Gastrocnemius medialis (tissue), 4 donors: ENCODE data around the gene PYY.

Experiments used
- POLR2A ChIP-seq, 2 donors: fragments of 450-650 bp; IDR thresholded peaks; one replicate each; pipeline ENCODE4 v1.6.1; 2017; ENCODE audit warnings: antibody characterized with exemption in 2 of 2, mild to moderate bottlenecking in 2 of 2, moderate library complexity in 2 of 2
- TF ChIP-seq, protein P1 (sequence below), 5 experiments: fragments of 450-650 bp in 3 of 5; fragments of 200-600 bp in 2 of 5; sonication (generic) in 2 of 5; IDR thresholded peaks in 4 of 5; conservative IDR thresholded peaks in 1 of 5; 1 replicate in 4 of 5; 2 replicates in 1 of 5; pipeline ENCODE4 v1.5.1; 2016 to 2019; ENCODE audit warnings: antibody characterized with exemption in 5 of 5, mild to moderate bottlenecking in 3 of 5, moderate library complexity in 3 of 5

DNA sequence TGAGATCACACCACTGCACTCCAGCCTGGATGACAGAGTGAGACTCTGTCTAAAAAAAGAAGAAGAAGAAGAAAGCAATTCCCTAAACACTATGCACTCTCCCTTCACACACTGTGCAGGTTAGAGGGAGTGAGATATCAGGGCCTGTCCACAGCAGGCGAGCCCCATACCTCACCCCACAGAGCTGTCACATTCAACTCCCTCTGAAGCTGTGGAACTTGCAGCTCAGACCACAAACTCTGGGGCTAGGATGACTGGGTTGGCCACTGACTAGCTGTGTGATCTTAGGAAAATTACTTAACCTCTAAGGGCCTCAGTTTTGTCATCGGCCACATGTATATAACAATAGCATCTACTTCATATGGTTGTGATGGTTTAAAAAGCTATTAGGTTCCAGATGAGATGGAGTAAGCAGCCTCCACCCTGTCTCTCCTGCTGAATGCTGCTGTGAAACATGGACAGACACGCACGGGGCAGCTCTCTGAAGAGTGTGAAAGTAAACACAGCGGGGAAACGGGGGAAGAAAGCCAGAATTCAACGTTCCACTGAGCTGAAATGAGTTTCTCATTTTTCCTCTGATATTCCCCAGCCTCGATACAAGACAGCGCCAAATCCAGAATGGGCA is 13.6 kb upstream of the PYY start:
- TF ChIP-seq, protein P1, sequence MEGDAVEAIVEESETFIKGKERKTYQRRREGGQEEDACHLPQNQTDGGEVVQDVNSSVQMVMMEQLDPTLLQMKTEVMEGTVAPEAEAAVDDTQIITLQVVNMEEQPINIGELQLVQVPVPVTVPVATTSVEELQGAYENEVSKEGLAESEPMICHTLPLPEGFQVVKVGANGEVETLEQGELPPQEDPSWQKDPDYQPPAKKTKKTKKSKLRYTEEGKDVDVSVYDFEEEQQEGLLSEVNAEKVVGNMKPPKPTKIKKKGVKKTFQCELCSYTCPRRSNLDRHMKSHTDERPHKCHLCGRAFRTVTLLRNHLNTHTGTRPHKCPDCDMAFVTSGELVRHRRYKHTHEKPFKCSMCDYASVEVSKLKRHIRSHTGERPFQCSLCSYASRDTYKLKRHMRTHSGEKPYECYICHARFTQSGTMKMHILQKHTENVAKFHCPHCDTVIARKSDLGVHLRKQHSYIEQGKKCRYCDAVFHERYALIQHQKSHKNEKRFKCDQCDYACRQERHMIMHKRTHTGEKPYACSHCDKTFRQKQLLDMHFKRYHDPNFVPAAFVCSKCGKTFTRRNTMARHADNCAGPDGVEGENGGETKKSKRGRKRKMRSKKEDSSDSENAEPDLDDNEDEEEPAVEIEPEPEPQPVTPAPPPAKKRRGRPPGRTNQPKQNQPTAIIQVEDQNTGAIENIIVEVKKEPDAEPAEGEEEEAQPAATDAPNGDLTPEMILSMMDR (IDR thresholded peaks at IDR 0.05 in 4 of 5, conservative IDR thresholded peaks at IDR 0.05 in 1 of 5): no peak
- TF ChIP-seq POLR2A (IDR thresholded peaks at IDR 0.05): no peak
